KMS-11 (cell line): ENCODE data around the gene XPOT.
"Not testable (repeated sequence)": the region's sequence is repeated elsewhere in the genome, so short reads cannot be mapped to it uniquely, and the experiment has no call there.

Experiments used
- H2AFZ ChIP-seq: fragments of 200-600 bp; sonication (generic); 2 replicates; pipeline ENCODE4 v1.6.1; 2016; ENCODE audit warnings: antibody characterized with exemption, mixed run types, low read depth
- H3K27ac ChIP-seq: fragments of 200-600 bp; sonication (generic); 2 replicates; pipeline ENCODE4 v1.6.1; 2016; ENCODE audit warnings: mild to moderate bottlenecking, mixed run types
- H3K27me3 ChIP-seq: fragments of 200-600 bp; sonication (generic); 2 replicates; pipeline ENCODE4 v1.6.1; 2017; ENCODE audit warnings: mild to moderate bottlenecking, low read depth, mixed run types, moderate library complexity; ENCODE audit not compliant: insufficient read depth
- H3K36me3 ChIP-seq: fragments of 200-600 bp; sonication (generic); 2 replicates; pipeline ENCODE4 v1.6.1; 2017; ENCODE audit warnings: mild to moderate bottlenecking, mixed run types; ENCODE audit not compliant: insufficient read depth
- H3K4me1 ChIP-seq: fragments of 200-600 bp; sonication (generic); 2 replicates; pipeline ENCODE4 v1.6.1; 2016; ENCODE audit warnings: mild to moderate bottlenecking, low read depth, mixed run types; ENCODE audit not compliant: poor library complexity, severe bottlenecking
- H3K4me2 ChIP-seq: fragments of 200-600 bp; sonication (generic); 2 replicates; pipeline ENCODE4 v1.7.0; 2016; ENCODE audit warnings: mild to moderate bottlenecking, mixed run types
- H3K4me3 ChIP-seq: fragments of 200-600 bp; sonication (generic); IDR thresholded peaks from 2 replicates; pipeline ENCODE4 v1.6.1; 2017; ENCODE audit warnings: low read depth, low read length, mixed read lengths; ENCODE audit not compliant: insufficient read depth
- H3K79me2 ChIP-seq: fragments of 200-600 bp; sonication (generic); 2 replicates; pipeline ENCODE4 v1.6.1; 2016; ENCODE audit warnings: low read depth, mixed run types; ENCODE audit not compliant: insufficient read depth
- H3K9ac ChIP-seq: fragments of 200-600 bp; sonication (generic); 2 replicates; pipeline ENCODE4 v1.6.1; 2016; ENCODE audit warnings: mild to moderate bottlenecking, mixed run types
- H4K20me1 ChIP-seq: fragments of 200-600 bp; sonication (generic); 2 replicates; pipeline ENCODE4 v1.6.1; 2016; ENCODE audit warnings: mild to moderate bottlenecking, mixed run types; ENCODE audit not compliant: insufficient read depth
- CTCF ChIP-seq: fragments of 200-600 bp; sonication (generic); conservative IDR thresholded peaks from 2 replicates; pipeline ENCODE4 v1.6.1; 2017; ENCODE audit warnings: low read depth, mild to moderate bottlenecking, antibody characterized with exemption, low read length, moderate library complexity, mixed read lengths

Gene XPOT

GRCh38 chr12:64403707-64404469 is at the start of gene XPOT:
Gene XPOT (plus strand): TSS chr12:64404392. CDS start chr12:64410036, 5,644 bp downstream.
- Histone ChIP-seq H3K27ac (peak within 1 kb of the TSS; percentile 99), H3K4me3 (peak within 1 kb of the TSS; percentile 73)

GRCh38 chr12:64356209-64356608 is 48.0 kb upstream of the XPOT start:
- not testable (repeated sequence) for H3K27ac ChIP-seq, H3K36me3 ChIP-seq, H3K79me2 ChIP-seq, H3K9ac ChIP-seq, H3K4me1 ChIP-seq, H2AFZ ChIP-seq, H3K4me3 ChIP-seq, H3K27me3 ChIP-seq, H4K20me1 ChIP-seq, H3K4me2 ChIP-seq

More at GRCh38 chr12:64403707-64404469, at the start of gene XPOT:
- H3K4me1 ChIP-seq: peaks cover 41% of the 10 kb centered on the region
- TF ChIP-seq CTCF: no peak
- H3K79me2 ChIP-seq: peaks cover 47% of the 10 kb centered on the region
- peak within 1 kb of the TSS; percentile 80 for H2AFZ ChIP-seq
- H3K9ac ChIP-seq: peak within 1 kb of the TSS; percentile 100
- peak within 1 kb of the TSS; percentile 52 for H3K4me2 ChIP-seq
- no peaks in the 10 kb centered on the region for H3K36me3 ChIP-seq
- no peaks in the 10 kb centered on the region for H3K27me3 ChIP-seq
- peaks cover 12% of the 10 kb centered on the region; the same call in 1 of the 2 replicates for H4K20me1 ChIP-seq

GRCh38 chr12:64361173-64361572 is 43.0 kb upstream of the XPOT start:
- H4K20me1 ChIP-seq, H3K27me3 ChIP-seq, H3K4me2 ChIP-seq, H3K79me2 ChIP-seq, H3K27ac ChIP-seq, H3K36me3 ChIP-seq, H3K9ac ChIP-seq, H3K4me3 ChIP-seq, H3K4me1 ChIP-seq, H2AFZ ChIP-seq: not testable (repeated sequence)

GRCh38 chr12:64362721-64363305 is 41.4 kb upstream of the XPOT start:
- no peaks in the 10 kb centered on the region for H3K4me1 ChIP-seq
- TF ChIP-seq CTCF: no peak
- no peaks in the 10 kb centered on the region for H4K20me1 ChIP-seq
- no peaks in the 10 kb centered on the region for H3K27me3 ChIP-seq
- H3K79me2 ChIP-seq: no peaks in the 10 kb centered on the region
- H3K4me2 ChIP-seq: no peak overlapping the region
- H2AFZ ChIP-seq: no peak overlapping the region
- no peak overlapping the region for H3K4me3 ChIP-seq
- H3K9ac ChIP-seq: no peak overlapping the region
- H3K36me3 ChIP-seq: no peaks in the 10 kb centered on the region; the same call in 1 of the 2 replicates
- H3K27ac ChIP-seq: no peak overlapping the region

- H3K4me3 ChIP-seq: no peak overlapping the region
- no peak overlapping the region for H3K4me2 ChIP-seq
- no peaks in the 10 kb centered on the region for H4K20me1 ChIP-seq
- H3K27ac ChIP-seq: no peak overlapping the region
- no peaks in the 10 kb centered on the region for H3K79me2 ChIP-seq
- no peaks in the 10 kb centered on the region for H3K4me1 ChIP-seq
- H3K27me3 ChIP-seq: no peaks in the 10 kb centered on the region
- no peak overlapping the region for H2AFZ ChIP-seq
- no peaks in the 10 kb centered on the region for H3K36me3 ChIP-seq
- TF ChIP-seq CTCF: no peak
- no peak overlapping the region for H3K9ac ChIP-seq
These were observed 20.5 kb upstream of the XPOT start for GRCh38 chr12:64383675-64384074.
